Posterior cingulate gyrus (tissue), 11 donors: ENCODE measurements around the gene SOX9.
A peak's percentile ranks its signal among the peaks of the same experiment; 100 is the strongest.
"Not testable (repeated sequence)": the region's sequence is repeated elsewhere in the genome, so short reads cannot be mapped to it uniquely, and the experiment has no call there.

Source experiments
- DNase-seq, 10 donors: peaks; one replicate each; pipeline versions ENCODE4 v3.0.0 to v3.0.0-alpha.2; 2020 to 2021; ENCODE audit warnings: mixed read lengths in 3 of 10
- intact Hi-C: fragments of 100-400 bp; cut with DNase I; formaldehyde crosslinking; loops from one replicate; pipeline ENCODE4 v1.15.1; 2023

SOX9 gene

GRCh38 chr17:72123530-72124437 is 3.0 kb downstream of the SOX9 start:
- intact Hi-C loops = loop anchor here (10.0 kb wide), 2 partner anchors 211 to 301 kb away; no protein-coding TSS in a partner anchor
- peak in 5 of 10 donors; percentile 27 to 87 (median 78) for DNase-seq

DNA sequence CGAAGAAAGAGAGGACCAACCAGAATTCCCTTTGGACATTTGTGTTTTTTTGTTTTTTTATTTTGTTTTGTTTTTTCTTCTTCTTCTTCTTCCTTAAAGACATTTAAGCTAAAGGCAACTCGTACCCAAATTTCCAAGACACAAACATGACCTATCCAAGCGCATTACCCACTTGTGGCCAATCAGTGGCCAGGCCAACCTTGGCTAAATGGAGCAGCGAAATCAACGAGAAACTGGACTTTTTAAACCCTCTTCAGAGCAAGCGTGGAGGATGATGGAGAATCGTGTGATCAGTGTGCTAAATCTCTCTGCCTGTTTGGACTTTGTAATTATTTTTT is 3.6 kb downstream of the SOX9 start:
- no peak for DNase-seq
- intact Hi-C loops = loop anchor here (10.0 kb wide), 2 partner anchors 210 to 300 kb away; no protein-coding TSS in a partner anchor

DNA sequence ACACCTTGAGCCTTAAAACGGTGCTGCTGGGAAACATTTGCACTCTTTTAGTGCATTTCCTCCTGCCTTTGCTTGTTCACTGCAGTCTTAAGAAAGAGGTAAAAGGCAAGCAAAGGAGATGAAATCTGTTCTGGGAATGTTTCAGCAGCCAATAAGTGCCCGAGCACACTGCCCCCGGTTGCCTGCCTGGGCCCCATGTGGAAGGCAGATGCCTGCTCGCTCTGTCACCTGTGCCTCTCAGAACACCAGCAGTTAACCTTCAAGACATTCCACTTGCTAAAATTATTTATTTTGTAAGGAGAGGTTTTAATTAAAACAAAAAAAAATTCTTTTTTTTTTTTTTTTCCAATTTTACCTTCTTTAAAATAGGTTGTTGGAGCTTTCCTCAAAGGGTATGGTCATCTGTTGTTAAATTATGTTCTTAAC is 4.4 kb downstream of the SOX9 start:
- intact Hi-C loops = loop anchor here (5.0 to 10.0 kb wide), 3 partner anchors 47 to 300 kb away; no protein-coding TSS in a partner anchor

DNA sequence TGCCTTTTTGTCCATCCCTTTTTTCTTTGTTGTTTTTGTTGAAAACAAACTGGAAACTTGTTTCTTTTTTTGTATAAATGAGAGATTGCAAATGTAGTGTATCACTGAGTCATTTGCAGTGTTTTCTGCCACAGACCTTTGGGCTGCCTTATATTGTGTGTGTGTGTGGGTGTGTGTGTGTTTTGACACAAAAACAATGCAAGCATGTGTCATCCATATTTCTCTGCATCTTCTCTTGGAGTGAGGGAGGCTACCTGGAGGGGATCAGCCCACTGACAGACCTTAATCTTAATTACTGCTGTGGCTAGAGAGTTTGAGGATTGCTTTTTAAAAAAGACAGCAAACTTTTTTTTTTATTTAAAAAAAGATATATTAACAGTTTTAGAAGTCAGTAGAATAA is 4.9 kb downstream of the SOX9 start:
- DNase-seq = no peak
- intact Hi-C loops = loop anchor here (5.0 to 10.0 kb wide), 3 partner anchors 47 to 299 kb away; no protein-coding TSS in a partner anchor

More for the DNA sequence above, 4.4 kb downstream of the SOX9 start:
- no peak for DNase-seq

DNA sequence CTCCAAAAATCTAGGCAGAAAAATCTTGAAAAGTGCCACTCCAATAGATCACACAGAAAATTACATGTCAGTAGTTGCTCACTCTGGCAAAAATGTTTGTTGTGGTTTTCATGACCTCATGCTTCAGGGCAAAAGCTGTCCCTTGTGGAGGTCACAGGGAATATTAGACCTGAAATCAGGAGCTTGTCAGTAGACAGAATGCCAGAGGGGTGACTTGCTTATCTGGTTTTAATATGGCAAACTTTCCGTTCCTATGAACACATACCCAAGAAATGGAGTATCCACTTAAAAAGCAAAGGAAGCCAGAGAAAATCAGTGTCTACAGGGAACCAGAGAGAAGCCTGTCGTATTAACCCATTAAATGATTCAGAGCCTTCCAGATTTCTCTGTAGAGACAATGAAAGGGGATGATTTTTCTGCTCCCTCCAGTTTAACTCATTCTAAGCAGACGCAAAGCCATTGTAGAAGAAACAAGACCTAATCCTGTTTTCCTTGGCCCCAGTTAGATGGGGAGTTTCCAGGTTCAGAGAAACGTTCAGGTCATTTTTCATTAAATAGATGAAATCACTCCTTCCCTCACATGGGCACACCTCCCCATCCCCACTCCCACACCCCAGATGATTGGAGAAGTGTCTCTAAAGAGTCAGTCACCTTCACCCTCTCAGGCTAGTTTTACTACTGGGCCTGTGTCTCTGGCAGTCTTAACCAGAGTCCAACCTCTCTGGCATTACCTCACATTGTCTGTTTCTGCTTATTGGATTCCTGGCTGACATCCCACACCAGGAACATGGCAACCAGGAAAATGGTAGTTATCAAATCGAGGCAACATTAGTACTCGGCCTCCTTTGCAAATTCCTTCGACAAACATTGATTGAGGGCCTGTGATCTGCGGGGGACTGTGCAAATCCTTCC is 6.0 kb downstream of the SOX9 start:
- intact Hi-C loops = loop anchor here (5.0 to 10.0 kb wide), 3 partner anchors 45 to 298 kb away; no protein-coding TSS in a partner anchor
- DNase-seq = no peak

DNA sequence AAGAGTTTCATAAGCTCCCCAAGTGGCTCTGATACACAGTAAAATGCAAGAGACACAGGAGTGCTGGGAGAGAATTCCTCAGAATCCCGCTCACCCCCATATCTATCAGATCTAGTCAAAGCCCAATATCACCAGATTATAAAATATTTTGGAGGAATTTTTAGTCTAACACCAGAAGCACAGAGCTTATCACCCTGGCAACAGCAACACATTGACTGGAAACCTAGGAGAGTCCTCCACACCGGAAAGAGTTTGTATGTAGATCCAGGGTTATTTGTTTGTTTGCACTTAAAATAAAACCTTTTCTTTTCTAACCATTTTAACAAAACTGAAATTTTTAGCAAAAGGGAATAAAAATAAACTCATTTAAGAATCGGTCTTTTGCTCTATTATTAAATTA is 7.2 kb downstream of the SOX9 start:
- DNase-seq = no peak
- intact Hi-C loops = loop anchor here (5.0 to 10.0 kb wide), 3 partner anchors 44 to 297 kb away; no protein-coding TSS in a partner anchor

DNA sequence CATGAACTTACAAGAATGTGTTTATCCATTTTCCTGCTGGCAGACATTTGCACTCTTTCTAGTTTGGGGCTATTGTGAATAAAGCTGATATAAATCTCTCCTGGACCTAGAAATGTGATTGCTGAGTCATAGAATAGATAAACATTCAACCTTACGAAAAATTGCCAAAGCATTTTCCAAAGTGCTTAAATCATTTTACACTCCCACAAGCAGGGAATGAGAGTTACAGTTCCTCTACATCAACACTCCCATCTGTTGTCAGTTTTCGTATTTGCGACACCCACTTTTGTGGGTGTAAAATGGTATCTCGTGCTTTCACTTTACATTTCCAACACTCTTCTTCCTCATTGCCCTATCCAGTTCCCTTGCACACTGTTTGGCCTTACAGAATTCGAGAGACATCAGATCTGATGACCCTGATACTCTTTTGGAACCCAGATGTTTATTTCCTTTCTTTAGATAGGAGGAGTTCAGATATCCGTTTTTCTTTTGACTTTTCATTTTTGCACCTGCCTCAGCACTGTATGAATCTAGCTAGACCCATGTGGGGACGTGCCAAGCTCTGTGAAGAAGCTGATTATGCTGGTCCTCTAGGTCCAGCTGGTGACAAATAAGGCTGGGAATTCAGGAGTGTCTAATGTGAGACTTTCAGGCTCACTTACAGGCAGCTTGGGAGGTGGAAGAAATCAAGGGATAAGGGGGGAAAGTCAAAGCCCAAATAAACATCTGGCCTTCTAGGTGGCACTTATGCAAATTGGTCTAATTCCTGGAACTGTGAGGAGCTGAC is 14.0 kb downstream of the SOX9 start:
- no peak for DNase-seq
- intact Hi-C loops = no loop called here

DNA sequence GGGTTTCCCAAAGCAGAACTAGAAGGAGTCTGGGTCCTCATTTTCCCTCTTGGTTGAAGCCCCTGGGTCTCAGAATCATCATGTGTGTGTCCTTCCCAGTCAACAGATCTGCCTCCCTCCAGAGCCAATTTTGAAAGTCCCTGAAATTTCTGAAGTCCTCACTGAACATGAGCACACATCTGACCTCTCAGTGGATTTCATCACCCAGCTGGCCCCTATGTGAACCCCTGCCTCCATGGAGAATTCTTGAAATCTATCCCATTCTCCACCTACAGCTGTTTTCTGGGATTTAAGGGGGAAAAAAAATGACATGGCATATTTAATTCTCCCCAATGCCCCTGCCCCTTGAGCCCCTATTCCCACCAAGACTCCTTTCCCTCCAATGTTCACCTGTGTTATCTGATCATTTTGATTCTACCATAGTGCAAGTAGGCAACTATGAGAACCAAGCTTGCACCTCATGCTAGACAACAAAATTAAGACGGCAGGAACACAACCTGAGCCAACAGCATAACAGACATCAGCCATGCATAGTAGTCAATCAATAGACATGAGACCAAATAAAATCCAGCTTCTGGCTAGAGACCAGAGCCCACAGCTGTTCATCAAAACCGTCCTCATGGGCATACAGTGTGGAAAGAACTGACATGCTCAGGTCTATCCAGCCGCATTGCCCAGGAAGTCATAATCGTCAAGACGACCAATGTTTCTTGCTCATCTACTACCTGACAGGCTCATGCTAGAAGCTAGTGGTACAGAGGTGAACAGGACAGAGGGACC is 14.9 kb downstream of the SOX9 start:
- DNase-seq = no peak
- intact Hi-C loops = no loop called here

DNA sequence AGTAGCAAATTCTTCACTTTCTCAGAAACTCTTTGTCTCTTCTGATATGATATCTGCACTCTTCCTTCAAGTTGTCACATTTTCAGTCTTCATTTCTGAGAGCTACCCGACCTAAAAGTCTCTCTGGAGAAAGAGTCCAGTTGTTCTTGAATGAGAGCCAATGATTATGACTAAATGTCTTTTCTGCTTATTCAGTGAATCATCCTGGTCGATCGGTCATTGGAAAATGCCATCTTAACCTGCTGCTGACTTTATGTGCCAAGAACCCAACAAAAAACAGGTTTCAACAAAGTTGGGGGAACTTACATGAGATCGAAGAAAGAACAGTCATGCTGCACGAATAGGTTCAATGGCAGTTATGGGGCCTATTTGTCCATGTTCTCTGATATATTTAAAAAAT is 15.9 kb downstream of the SOX9 start:
- intact Hi-C loops = no loop called here
- DNase-seq = no peak

- intact Hi-C loops = no loop called here
- peak in 1 of 10 donors; percentile 38 for DNase-seq
Measured at GRCh38 chr17:72137161-72137560, 16.3 kb downstream of the SOX9 start.

- no peak for DNase-seq
- intact Hi-C loops = no loop called here
Measured at GRCh38 chr17:72139212-72139611, 18.4 kb downstream of the SOX9 start.

- no peak for DNase-seq
- intact Hi-C loops = no loop called here
Measured at GRCh38 chr17:72141336-72141735, 20.5 kb downstream of the SOX9 start.

GRCh38 chr17:72142097-72142496 is 21.3 kb downstream of the SOX9 start:
- intact Hi-C loops, DNase-seq: not testable (repeated sequence)

GRCh38 chr17:72142614-72143013 is 21.8 kb downstream of the SOX9 start:
- no peak for DNase-seq
- intact Hi-C loops = no loop called here

DNA sequence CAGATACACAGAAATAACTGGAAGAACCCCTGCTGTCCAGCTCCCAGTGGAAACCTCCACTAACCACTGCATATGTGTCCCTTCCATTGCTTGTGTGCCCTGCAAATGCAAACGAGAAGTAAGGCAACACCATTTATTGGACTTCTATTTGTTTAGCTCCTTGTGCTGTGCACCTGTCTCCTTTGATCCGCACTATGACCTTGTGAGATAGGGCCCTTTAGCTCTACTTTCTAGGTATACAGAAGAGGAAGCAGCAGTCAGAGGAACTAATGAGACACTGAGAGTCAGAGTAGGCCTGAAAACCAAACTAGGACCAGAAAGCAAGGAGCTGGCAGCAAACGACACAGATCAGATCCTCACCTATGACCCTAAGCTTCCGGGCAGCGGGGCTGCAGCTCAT is 22.4 kb downstream of the SOX9 start:
- intact Hi-C loops = no loop called here
- DNase-seq = no peak

- DNase-seq = no peak
- intact Hi-C loops = no loop called here
Measured at GRCh38 chr17:72144101-72144500, 23.3 kb downstream of the SOX9 start.

DNA sequence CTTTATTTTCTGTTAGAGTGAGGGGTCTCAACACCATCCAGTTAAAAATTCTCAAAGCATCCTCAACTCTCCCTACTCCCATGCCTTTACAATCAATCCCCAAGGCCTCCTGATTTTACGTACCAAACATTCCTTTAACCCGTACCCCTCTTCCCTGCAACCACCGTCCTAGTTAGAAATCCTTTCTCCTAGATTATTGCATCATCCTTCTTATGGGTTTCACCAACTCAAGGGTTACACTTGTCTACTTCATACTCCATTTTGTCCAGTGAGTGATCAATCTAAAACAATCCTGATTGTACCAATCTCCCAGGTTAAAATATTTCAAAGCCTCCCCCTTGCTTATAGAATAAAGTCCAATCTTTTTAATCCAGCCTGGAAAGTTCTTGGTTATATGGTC is 24.7 kb downstream of the SOX9 start:
- no peak for DNase-seq
- intact Hi-C loops = no loop called here

DNA sequence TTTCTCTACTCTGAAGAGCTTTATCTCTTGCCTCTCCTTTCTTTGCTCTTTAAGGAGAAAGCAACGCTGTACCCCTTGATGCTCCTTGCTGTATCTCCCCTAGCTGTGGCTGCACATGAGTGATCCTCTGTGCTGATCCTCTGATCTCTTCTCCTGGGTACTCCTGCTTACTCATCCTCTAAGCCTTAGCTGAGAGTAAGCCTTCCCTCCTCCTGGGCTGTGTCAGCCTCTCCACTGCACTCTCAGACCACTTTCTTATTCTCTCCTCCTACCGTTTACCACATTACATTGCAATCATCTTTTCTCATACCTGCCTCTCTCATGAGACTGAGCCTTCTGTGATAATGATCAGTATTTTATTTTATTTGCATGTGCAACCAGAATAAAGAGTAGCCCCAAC is 25.1 kb downstream of the SOX9 start:
- intact Hi-C loops = no loop called here
- DNase-seq = no peak

- DNase-seq = no peak
- intact Hi-C loops = no loop called here
Measured at GRCh38 chr17:72146371-72146770, 25.6 kb downstream of the SOX9 start.
